PC-9 (cell line): ENCODE measurements around the gene TMEM132C. TPM values are rescaled to one million over a fixed set of nuclear protein-coding genes. Genes with fewer than 3 reads are reported as not detected.
"Not testable (repeated sequence)": the region's sequence is repeated elsewhere in the genome, so short reads cannot be mapped to it uniquely, and the experiment has no call there.

Experiments used
- BruUV-seq: library from RNA; stranded (reverse); fragments of 400-500 nt; replicated peaks from 2 replicates; lab custom pipeline; 2021; lab: Mats Ljungman, UMichigan
- CTCF ChIA-PET: fragments of 300-600 bp; sonication (Branson Sonifier 250); formaldehyde crosslinking; loops from one replicate; lab custom pipeline; 2022; ENCODE audit warnings: antibody characterized with exemption; lab: Charles Lee
- POLR2A ChIA-PET: fragments of 300-600 bp; sonication (Branson Sonifier 250); formaldehyde crosslinking; loops from one replicate; lab custom pipeline; 2022; ENCODE audit warnings: antibody characterized with exemption; ENCODE audit not compliant: unreplicated experiment; lab: Charles Lee
- DNase-seq, 2 experiments: peaks; one replicate each; pipeline versions ENCODE4 v3.0.0 to v3.0.0-alpha.2; 2015 to 2022; ENCODE audit warnings: mixed read lengths in 1 of 2
- H2AFZ ChIP-seq: fragments of 200-600 bp; sonication (generic); 2 replicates; pipeline ENCODE4 v1.8.1; 2017; ENCODE audit warnings: antibody characterized with exemption
- H3F3A ChIP-seq: fragments of 200-600 bp; sonication (generic); 2 replicates; pipeline ENCODE4 v1.8.1; 2017; ENCODE audit warnings: antibody characterized with exemption, mild to moderate bottlenecking, low read depth; ENCODE audit not compliant: insufficient read depth
- H3K27ac ChIP-seq: fragments of 200-600 bp; sonication (generic); 2 replicates; pipeline ENCODE4 v1.6.1; 2016; ENCODE audit warnings: mixed run types
- H3K27me3 ChIP-seq: fragments of 200-600 bp; sonication (generic); 2 replicates; pipeline ENCODE4 v1.6.1; 2016; ENCODE audit warnings: low read depth, mixed run types; ENCODE audit not compliant: insufficient read depth
- H3K36me3 ChIP-seq: fragments of 200-600 bp; sonication (generic); 2 replicates; pipeline ENCODE4 v1.6.1; 2016; ENCODE audit warnings: low read depth, mixed run types
- H3K4me1 ChIP-seq: fragments of 200-600 bp; sonication (generic); replicated peaks from 2 replicates; pipeline ENCODE4 v1.6.1; 2016; ENCODE audit warnings: mixed run types; ENCODE audit not compliant: insufficient read depth
- H3K4me2 ChIP-seq: fragments of 200-600 bp; sonication (generic); 2 replicates; pipeline ENCODE4 v1.6.1; 2017; ENCODE audit warnings: mixed run types
- H3K4me3 ChIP-seq: fragments of 200-600 bp; sonication (generic); 2 replicates; pipeline ENCODE4 v1.6.1; 2016; ENCODE audit warnings: mixed run types
- H3K79me2 ChIP-seq: fragments of 200-600 bp; sonication (generic); 2 replicates; pipeline ENCODE4 v1.6.1; 2017; ENCODE audit warnings: low read depth, mixed run types
- H3K9me2 ChIP-seq: fragments of 200-600 bp; sonication (generic); 2 replicates; pipeline ENCODE4 v1.8.1; 2017; ENCODE audit warnings: mild to moderate bottlenecking; ENCODE audit not compliant: insufficient read depth
- H3K9me3 ChIP-seq: fragments of 200-600 bp; sonication (generic); 2 replicates; pipeline ENCODE4 v1.8.1; 2016; ENCODE audit warnings: low read depth; ENCODE audit not compliant: insufficient read depth
- H4K20me1 ChIP-seq: fragments of 200-600 bp; sonication (generic); 2 replicates; pipeline ENCODE4 v1.8.1; 2017; ENCODE audit not compliant: insufficient read depth
- CTCF ChIP-seq: fragments of 200-600 bp; sonication (generic); conservative IDR thresholded peaks from 2 replicates; pipeline ENCODE4 v1.6.1; 2017; ENCODE audit warnings: mixed run types, antibody characterized with exemption, mild to moderate bottlenecking, moderate library complexity
- EZH2 ChIP-seq: fragments of 200-600 bp; sonication (generic); IDR thresholded peaks from 2 replicates; pipeline ENCODE4 v1.8.0; 2017; ENCODE audit warnings: antibody characterized with exemption, low read depth
- intact Hi-C: fragments of 100-400 bp; cut with micrococcal nuclease; formaldehyde crosslinking; loops from one replicate; pipeline ENCODE4 v1.10.0; 2022; ENCODE audit not compliant: unreplicated experiment
- total RNA-seq: library from RNA; stranded (reverse); gene quantifications from 2 replicates; pipeline ENCODE4 v1.2.3, GENCODE V29; 2021

TMEM132C gene
- total RNA-seq, 1 experiment from 2014 or later: not detected

- no peaks in the 10 kb centered on the region for H3K9me2 ChIP-seq
- H3K4me3 ChIP-seq: no peak overlapping the region
- H3K9me3 ChIP-seq: no peaks in the 10 kb centered on the region
- H4K20me1 ChIP-seq: no peaks in the 10 kb centered on the region
- ChIA-PET POLR2A (no interaction called here), CTCF (no interaction called here)
- no peak for TF ChIP-seq EZH2
- DNase-seq: no peak
- H3F3A ChIP-seq: no peaks in the 10 kb centered on the region
- peaks cover 4% of the 10 kb centered on the region; the same call in 1 of the 2 replicates for H3K27me3 ChIP-seq
- no peaks in the 10 kb centered on the region for H3K36me3 ChIP-seq
- H3K4me1 ChIP-seq: no peaks in the 10 kb centered on the region
- BruUV-seq: no TSS peak
- no peak overlapping the region for H3K4me2 ChIP-seq
- H3K79me2 ChIP-seq: no peaks in the 10 kb centered on the region
- intact Hi-C loops: no loop called here
- H3K27ac ChIP-seq: no peak overlapping the region
- H2AFZ ChIP-seq: no peak overlapping the region
Observed at GRCh38 chr12:128603573-128604115, 336.7 kb downstream of the TMEM132C start.

- H3K79me2 ChIP-seq, H3F3A ChIP-seq, H3K4me3 ChIP-seq, H3K36me3 ChIP-seq, H3K9me2 ChIP-seq, H3K9me3 ChIP-seq, H3K27ac ChIP-seq, H4K20me1 ChIP-seq, CTCF ChIA-PET, BruUV-seq, POLR2A ChIA-PET, DNase-seq, H3K27me3 ChIP-seq, H2AFZ ChIP-seq, H3K4me2 ChIP-seq, intact Hi-C loops, H3K4me1 ChIP-seq: not testable (repeated sequence)
Observed at GRCh38 chr12:128604219-128604618, 337.2 kb downstream of the TMEM132C start.

- no peaks in the 10 kb centered on the region for H3F3A ChIP-seq
- no peak for DNase-seq
- TF ChIP-seq EZH2 (no peak), CTCF (no peak)
- no peak overlapping the region for H2AFZ ChIP-seq
- H4K20me1 ChIP-seq: no peaks in the 10 kb centered on the region
- peaks cover 11% of the 10 kb centered on the region for H3K27me3 ChIP-seq
- no peaks in the 10 kb centered on the region for H3K79me2 ChIP-seq
- intact Hi-C loops: no loop called here
- H3K4me3 ChIP-seq: no peak overlapping the region
- ChIA-PET CTCF (no interaction called here), POLR2A (no interaction called here)
- no peaks in the 10 kb centered on the region for H3K9me3 ChIP-seq
- H3K27ac ChIP-seq: no peak overlapping the region
- no peak overlapping the region for H3K4me2 ChIP-seq
- H3K9me2 ChIP-seq: no peaks in the 10 kb centered on the region
- BruUV-seq: no TSS peak
- no peaks in the 10 kb centered on the region for H3K4me1 ChIP-seq
- no peaks in the 10 kb centered on the region for H3K36me3 ChIP-seq
Observed at GRCh38 chr12:128606051-128606450, 339.1 kb downstream of the TMEM132C start.

DNA sequence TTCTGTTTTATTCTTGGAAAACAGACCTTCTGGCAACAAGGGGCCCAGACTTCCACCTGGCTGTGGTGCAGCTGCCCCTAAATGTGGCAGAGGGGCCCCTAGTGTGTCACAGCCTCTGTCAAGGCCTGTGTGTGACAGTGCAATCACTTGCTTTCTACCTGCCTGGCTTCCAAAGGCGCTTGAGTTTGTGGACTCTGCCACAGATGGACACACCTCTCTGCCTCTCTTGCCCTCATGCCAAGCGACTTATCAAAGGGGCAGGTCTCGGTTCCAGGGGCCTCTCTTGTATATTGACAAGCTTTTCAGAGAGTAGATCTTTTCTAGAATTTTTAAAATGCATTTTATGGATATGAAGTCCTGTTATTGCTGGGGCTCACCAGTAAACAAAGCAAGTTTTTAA lies 339.6 kb downstream of the TMEM132C start:
- H3K36me3 ChIP-seq: no peaks in the 10 kb centered on the region
- no peaks in the 10 kb centered on the region for H3K9me3 ChIP-seq
- no peak overlapping the region for H3K4me3 ChIP-seq
- no peak overlapping the region for H3K4me2 ChIP-seq
- H3K9me2 ChIP-seq: no peaks in the 10 kb centered on the region
- H3K79me2 ChIP-seq: no peaks in the 10 kb centered on the region
- peaks cover 12% of the 10 kb centered on the region; the same call in 1 of the 2 replicates for H3K27me3 ChIP-seq
- POLR2A ChIA-PET: no interaction called here
- intact Hi-C loops: no loop called here
- no peak overlapping the region for H3K27ac ChIP-seq
- no TSS peak for BruUV-seq
- H2AFZ ChIP-seq: no peak overlapping the region
- no peak for DNase-seq
- H3F3A ChIP-seq: no peaks in the 10 kb centered on the region
- H3K4me1 ChIP-seq: no peaks in the 10 kb centered on the region
- CTCF ChIA-PET: no interaction called here
- TF ChIP-seq CTCF: no peak
- TF ChIP-seq EZH2: no peak
- no peaks in the 10 kb centered on the region for H4K20me1 ChIP-seq
